ENCODE results near the gene DAPK2.

DNA sequence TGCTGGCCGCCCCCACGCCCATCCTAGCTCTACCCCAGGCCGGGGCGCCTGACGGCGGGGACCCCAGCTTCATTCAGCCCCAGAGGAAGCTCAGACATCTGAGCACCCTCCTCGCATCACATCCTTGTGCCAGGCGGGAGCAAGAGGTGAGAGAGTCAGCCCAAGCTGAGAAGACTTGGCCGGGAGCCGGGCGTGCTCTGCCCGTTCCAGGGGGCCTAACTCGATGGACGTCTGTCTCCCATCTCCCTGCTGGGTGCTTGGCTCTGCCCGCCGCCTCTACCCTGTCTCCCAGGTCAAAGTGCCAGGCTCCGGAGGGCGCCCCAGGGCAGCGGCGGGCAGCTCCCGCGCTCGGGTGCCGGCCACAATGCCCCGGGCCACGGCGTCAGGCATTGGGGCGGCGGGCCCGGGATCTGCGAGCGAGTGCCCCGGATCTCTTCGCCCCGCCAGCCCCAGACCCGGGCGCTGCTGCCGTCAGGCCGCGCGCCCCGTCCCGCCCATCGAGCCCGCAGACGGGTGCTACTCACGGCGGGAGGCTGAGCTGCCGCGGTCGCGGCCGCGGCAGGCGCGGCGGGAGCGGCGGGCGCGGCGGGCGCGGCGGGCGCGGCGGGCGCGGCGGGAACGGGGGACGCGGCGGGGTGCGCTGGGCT, 388 bp downstream of the DAPK2 start:
- TF ChIP-seq, protein P1, sequence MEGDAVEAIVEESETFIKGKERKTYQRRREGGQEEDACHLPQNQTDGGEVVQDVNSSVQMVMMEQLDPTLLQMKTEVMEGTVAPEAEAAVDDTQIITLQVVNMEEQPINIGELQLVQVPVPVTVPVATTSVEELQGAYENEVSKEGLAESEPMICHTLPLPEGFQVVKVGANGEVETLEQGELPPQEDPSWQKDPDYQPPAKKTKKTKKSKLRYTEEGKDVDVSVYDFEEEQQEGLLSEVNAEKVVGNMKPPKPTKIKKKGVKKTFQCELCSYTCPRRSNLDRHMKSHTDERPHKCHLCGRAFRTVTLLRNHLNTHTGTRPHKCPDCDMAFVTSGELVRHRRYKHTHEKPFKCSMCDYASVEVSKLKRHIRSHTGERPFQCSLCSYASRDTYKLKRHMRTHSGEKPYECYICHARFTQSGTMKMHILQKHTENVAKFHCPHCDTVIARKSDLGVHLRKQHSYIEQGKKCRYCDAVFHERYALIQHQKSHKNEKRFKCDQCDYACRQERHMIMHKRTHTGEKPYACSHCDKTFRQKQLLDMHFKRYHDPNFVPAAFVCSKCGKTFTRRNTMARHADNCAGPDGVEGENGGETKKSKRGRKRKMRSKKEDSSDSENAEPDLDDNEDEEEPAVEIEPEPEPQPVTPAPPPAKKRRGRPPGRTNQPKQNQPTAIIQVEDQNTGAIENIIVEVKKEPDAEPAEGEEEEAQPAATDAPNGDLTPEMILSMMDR (IDR thresholded peaks at IDR 0.05) = no peak
- TF ChIP-seq POLR2A (IDR thresholded peaks at IDR 0.05) = peak in 1 of 2 donors; percentile 65

Measured in Peyer's patch (tissue), 4 donors.